HG03575 (cell line): ENCODE results near the gene RPL13.
"Not testable (repeated sequence)": the region's sequence is repeated elsewhere in the genome, so short reads cannot be mapped to it uniquely, and the experiment has no call there.

Experiments
- ATAC-seq: cut with Tn5 transposase; IDR thresholded peaks from one replicate; pipeline ENCODE4 v1.9.1; 2021; ENCODE audit not compliant: unreplicated experiment, insufficient number of reproducible peaks, low FRiP score; ENCODE audit errors: extremely low read depth

Gene RPL13

DNA sequence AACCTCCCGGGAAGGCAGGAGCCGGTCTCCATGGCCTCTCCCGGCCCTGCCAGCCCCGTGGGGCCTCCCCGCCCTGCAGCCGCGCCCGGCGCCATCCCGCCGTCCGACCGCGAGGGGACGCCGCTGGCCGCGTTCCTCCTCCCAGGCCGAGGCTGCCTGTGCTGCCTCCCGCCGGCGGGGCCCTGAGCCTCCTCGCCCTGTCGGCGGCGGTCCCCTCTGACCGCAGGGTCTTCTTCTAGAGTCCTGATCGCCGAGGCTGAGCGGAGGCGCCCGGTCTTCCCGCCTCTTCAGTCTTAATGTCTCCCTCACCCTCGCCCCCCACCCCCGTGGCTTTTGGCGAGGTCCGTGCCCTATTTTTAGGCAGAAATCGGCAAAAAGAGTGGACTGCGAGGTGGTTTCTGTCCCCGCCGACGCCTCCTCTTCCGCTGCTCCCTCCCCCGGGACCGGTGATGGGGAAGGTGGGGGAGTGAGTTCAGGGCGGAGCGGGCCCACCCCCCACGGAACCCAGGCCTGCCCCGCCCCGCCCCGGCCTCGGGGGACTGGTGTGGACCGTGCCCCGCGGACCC lies 14.3 kb downstream of the RPL13 start:
- no peak for ATAC-seq

DNA sequence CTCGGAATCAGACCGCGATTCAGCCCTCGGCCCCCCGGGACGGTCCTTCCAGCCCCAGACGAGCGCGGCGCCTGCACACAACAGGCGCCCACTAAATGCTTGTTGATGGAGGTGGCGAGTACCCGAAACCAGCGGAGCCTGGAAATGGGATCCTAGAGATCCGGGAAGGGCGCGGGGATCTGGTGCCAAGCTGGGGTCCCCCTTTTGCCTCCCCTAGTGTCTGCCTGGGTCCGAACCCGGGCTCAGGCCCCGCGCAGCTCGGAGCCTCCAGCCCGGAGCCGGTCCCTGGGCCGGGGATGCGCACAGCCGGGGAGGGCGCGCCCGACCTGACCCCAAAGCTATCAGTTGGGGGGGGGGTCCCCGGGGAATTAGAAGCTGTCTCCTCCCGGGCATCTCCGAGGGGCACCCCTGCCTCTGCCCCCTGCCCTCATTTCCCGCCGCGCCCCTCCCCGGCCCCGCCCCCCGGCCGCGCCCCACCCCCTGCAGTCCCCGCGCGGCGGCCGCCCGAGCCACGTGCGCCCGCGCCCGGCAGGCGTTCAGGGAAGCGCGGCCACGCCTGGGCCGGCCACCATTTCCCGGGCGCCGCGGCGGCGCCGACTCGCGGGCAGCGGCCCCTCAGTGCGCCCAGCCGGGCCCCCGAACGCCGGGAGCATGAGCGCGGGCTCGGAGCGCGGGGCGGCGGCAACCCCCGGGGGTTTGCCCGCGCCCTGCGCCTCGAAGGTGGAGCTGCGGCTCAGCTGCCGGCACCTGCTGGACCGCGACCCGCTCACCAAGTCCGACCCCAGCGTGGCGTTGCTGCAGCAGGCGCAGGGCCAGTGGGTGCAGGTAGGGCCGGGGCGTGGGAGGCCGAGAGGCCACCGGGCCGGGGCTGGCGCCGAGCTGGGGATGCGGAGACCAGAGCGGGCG lies 15.0 kb downstream of the RPL13 start, which contains the start of gene CPNE7:
Gene CPNE7, plus strand, starts transcription at position 512 of the 906 bp plus-strand sequence. Its CDS starts 140 bp downstream, at position 652.
- ATAC-seq, result no peak

DNA sequence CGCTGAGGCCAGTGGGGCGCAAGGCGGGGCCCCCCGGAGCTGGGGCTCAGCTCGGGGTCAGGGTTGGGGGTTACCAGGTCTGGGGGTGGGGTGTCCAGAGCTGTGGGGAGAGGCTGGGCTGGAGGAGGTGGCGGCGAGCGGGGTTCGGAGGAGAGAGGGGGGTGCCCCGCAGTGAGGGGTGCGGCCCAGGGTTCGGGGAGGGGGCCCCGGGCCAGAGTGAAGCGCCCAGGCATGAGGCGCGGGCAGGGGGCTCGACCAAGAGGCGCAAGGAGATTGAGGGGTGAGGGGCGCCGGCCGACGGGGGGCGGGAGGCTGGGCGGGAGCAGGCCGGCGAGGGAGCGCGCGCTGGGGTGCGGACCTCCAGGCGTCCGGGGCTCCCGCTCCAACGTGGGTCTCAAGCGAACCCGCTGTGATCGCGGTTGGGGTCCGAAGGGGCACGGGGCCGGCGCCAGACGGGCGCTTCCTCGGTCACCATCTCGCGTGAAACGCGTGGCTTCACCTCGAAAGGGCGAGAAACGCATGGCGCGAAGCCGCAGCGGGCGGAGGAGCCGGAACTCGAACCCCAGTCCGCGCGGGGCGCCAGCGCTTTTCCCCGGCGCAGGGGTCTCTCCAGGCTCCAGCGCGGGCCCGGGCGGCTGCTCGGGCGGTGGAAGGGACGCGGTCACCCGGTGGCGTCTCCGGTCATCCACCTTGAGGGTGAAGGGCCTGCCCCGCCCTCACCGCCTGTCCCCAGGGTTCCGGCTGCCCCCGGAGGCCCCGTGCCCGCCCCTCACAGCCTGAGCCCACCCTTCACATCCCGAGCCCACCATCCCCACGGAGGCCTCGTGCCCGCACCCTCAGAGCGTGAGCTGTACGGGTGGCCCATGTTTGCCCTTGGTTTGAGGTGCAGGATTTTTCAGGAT lies 15.9 kb downstream of the RPL13 start:
- no peak for ATAC-seq

DNA sequence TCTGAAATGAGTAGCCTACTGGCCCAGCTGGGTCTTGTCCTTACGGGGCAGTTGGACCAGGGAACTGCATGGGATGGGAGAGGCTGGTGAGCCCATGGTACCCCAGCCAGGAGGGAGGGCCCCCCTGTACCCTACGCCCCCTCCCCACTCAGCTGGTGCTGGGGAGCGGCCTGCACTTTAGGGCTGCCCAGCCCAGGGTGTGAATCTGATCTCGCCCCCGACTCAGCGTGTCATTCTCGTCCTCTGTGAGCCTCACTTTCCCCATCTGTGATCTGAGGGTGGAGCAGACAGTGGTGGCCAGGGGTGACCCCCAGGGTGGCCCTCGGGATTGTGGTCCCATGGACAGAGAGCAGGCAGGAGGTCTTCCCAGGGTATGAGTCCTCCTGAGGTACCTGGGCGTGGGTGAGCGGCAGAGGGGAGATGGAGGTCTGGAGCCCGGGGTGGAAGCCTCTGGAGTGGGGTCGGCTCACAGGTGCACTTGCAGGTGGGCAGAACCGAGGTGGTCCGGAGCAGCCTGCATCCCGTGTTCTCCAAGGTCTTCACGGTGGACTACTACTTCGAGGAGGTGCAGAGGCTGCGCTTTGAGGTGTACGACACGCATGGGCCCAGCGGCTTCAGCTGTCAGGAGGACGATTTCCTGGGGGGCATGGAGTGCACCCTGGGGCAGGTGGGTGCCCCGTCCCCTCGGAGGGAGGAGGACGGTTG lies 16.7 kb downstream of the RPL13 start:
- no peak for ATAC-seq

DNA sequence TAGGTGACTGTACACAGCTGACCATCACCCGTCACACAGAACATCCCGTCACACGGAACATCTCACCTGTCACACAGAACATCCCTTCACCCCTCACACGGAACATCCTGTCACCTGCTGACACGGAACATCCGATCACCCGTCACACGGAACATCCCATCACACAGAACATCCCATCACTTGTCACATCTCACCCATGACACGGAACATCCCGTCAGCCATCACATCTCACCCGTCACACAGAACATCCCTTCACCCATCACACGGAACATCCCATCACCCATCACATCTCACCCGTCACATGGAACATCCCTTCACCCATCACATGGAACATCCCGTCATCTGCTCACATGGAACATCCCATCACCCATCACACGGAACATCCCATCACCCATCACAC lies 18.9 kb downstream of the RPL13 start:
- ATAC-seq, result no peak

DNA sequence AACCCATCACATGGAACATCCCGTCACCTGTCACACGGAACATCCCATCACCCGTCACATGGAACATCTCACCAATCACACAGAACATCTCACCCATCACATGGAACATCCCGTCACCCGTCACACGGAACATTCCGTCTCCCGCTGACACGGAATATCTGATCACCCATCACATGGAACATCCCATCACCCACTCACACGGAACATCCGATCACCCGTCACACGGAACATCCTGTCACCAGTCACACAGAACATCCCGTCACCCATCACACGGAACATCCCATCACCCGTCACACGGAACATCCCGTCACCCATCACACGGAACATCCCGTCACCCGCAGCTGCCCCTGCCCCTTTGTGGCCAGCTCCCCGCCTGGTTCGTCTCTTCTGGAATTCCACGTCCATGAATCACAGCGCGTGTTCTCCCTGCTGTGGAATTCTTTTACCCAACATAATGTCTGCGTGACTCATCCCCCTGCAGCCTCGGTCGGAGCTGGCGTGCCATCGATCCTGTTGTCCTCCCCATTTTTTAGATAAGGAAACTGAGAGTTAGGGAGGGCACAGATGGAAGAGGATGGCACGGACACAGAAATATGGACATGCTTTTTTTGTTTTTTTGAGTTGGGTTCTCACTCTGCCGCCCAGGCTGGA lies 20.7 kb downstream of the RPL13 start:
- no peak for ATAC-seq

DNA sequence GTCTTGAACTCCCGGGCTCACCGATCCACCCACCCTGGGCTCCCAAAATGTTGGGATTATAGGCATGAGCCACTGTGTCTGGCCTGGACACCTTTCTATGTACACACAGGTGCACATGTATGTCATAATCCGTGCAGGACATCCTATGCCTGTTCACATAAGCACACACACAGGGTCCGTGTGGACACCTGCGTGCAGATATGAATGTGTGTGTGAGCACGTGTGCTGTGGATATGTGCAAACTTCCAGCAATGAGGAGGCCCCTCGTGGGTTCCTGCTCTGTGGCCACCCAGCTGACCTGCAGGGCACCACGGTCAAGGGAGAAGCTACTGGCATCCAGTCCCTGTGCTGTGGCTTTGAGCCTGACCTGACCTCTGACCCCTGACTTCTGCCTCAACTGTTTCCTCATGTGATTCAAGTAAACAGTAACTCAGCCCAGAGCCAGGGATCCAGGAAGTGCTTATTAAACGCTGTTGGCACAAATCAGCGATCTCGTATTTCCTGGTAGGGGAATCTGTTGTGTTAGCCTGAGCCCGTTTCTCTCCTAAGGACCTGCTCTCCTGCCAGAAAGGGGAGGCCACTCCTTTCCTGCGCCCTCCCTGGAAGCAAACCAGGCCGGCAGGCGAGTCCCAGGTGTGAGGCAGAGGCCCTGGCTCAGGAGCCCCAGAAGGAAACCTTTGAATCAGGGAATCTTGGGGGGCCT lies 21.5 kb downstream of the RPL13 start:
- ATAC-seq, result no peak

DNA sequence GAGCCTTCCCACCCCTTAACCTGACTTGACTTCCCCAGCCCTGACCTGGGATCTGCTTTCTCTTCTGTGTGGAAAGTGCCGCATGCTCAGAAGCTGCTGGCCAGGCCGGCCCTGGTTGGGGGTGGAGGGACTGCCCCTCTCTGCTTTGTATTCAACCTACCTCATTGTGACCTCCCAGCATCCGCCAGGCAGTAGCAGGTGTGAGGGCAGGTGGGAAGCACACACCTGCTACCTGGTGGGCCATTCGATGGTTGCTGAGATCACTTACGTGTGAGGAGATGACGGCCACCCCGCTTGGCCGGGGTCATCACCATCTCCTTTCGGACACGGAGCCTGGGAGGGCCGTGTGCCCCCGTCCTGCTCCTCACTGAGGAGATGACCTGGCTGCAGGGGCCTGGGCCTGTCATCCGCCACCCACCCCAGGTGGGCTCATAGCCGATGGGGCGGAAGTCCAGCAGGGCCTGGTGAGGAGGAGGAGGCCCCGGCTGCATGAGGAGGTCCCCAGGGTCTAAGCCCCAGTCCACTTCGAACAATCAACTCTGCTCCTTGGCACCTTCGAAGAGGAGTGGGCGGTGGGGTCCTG lies 22.2 kb downstream of the RPL13 start:
- no peak for ATAC-seq

DNA sequence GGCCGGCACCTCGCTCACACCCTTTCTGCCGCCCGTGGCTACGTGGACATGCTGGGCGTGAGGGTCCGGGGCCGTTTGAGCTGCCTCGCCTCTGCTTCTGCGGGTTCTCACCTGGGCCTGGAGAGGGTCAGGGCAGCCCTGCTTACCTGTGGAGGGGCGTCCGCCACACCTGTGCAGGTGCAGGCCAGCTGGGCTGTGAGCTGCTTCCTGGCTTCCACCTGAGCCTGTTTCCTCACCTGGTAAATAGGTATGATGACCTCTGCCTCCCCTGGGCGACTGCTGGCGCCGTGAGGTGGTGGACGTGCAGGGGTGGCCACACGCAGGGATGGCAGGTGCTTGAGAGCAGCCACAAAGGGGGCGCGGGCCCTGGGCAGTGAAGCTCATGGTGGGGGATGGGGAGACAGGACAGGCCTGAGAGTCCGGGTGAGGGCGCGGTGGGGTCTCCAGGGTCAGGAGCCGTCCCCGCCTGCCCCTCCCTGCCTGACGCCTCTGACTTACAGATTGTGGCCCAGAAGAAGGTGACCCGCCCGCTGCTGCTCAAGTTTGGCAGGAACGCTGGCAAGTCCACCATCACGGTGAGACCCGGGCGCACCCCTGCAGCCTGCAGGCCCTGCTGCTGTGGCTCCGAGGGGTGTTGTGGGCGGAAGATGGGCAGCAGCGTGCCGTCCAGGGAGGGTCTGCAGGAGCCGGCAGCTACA lies 22.9 kb downstream of the RPL13 start:
- no peak for ATAC-seq

DNA sequence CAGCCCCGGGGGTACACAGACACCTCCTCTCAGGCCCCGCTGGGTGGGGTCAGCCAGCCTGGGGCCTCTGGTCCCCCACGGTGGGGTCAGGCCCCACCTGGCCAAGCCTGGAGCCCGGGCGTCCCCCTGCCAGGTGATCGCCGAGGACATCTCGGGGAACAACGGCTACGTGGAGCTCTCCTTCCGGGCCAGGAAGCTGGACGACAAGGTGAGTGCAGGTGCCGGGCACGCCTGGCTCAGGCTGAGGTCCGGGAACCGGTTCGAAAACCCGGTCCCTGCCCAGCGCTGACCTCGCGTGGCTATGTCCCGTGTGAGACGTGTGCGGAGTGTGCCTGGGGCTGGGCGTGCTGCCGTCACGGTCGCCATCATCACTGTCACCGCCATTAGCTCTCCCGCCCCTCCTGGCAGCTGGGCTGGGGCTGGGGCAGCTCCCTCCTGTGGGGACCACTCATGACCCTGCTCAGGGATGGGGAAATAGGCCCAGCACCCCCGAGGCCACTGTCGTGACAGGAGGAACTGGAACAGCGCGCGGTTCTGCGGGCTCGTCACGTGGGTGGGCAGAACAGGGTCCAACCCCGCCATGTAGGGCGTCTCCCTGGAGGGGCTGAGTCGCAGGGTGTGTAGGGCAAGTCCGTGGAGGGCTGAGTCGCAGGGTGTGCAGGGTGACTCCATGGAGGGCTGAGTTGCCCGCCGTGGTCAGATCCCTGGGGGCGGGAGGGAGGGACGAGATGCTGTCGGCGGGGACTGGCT lies 23.6 kb downstream of the RPL13 start:
- ATAC-seq, result no peak

DNA sequence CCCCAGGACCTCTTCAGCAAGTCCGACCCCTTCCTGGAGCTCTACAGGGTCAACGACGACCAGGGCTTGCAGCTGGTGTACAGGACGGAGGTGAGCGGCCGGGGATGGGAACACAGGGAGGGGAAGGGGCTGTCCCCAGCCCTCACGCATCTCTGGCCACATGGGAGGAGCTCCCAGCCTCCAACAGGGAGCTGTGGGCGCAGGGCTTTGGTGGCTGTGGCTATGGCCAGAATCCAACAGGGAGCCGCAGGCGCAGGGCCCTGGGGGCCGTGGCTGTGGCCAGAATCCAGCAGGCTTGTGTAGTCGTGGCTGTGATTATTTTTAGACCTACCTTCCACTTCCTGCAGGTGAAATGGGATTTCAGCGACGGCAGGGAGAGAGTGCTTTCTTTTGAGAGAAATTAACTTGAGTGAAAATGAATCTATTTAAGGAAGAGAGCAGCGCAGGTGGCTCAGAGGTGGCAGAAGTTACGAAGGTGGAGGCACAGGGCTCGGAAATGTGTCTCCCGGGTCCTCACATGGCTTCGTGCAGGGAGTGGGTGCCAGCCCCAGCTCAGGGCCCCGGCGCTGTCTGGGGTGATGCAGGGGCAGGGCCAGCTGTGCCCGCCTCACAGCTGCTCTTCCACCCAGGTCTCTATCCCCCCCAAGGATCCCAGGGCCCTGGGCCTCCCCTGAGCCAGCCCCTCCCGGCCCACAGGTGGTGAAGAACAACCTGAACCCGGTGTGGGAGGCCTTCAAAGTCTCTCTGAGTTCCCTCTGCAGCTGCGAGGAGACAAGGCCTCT lies 24.5 kb downstream of the RPL13 start:
- ATAC-seq, result no peak

DNA sequence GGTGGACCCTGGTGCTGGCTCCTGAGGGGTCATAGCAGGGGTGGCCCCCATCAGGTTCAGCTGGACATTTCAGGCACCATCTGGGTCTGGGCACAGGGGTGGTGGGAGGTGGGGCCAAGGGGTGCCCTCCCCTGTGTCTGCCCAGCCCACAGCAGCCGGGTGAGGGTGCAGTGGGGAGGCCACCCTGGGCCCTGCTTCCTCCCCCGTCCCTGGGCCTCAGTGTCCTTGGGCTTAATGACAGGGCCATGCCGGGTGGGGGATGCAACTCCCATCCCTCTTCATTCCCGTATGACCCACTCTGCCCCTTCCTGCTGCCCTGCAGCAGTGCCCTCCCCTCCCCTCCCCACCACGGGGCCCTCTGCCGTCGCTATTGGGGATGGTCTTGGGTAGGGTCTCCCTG lies 25.7 kb downstream of the RPL13 start:
- ATAC-seq, result no peak

DNA sequence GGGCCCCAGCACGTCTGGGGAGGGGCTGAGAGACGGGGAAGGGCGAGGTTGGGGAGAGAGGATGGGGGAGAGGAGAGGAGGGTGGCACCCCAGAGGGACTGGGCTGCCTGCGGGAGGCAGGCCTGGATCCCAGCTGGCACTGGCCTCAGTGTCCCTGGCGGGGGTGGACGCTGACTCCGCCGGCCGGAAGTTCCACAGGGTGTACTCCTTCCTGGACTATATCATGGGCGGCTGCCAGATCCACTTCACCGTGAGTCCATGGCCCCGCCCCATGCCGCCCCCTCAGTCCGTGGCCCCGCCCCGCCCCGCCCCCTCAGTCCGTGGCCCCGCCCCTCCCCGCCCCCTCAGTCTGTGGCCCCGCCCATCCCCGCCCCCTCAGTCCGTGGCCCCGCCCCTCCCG lies 26.4 kb downstream of the RPL13 start:
- no peak for ATAC-seq

DNA sequence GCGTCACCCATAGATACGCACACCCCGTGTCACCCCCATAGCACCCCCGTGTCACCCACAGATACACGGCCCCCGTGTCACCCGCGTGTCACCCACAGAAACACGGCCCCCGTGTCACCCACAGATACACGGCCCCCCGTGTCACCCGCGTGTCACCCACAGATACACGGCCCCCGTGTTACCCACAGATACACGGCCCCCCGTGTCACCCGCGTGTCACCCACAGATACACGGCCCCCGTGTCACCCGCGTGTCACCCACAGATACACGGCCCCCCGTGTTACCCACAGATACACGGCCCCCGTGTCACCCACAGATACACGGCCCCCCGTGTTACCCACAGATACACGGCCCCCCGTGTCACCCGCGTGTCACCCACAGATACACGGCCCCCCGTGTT lies 27.2 kb downstream of the RPL13 start:
- not testable (repeated sequence) for ATAC-seq

DNA sequence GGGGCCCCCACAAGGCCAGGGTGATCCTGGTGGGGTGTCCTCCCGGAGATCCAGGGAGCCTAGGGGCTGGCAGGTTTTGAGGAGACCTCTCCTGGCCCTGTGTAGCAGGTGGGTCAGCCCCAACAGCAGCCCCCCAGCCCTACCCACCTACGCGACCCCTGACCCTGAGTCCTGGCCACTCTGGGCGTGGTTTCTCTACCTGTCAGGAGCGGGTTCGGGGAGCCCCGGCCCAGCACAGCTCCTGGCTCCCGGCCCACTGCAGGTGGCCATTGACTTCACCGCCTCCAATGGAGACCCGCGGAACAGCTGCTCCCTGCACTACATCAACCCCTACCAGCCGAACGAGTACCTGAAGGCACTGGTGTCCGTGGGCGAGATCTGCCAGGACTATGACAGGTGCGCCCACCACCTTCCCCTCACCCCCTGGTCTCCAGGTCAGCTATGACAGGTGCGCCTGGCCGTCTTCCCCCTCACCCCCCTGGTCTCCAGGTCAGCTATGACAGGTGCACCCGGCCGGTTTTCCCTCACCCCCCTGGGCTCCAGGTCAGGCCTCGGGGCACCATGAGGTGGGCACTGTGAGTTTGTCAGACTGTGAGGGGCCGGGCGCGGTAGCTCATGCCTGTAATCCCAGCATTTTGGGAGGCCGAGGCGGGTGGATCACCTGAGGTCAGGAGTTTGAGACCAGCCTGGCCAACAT lies 28.1 kb downstream of the RPL13 start:
- ATAC-seq, result no peak
